ENCODE data around the gene XXYLT1.

- TF ChIP-seq POLR2A (IDR thresholded peaks at IDR 0.05; ENCODE audit: low read depth, low read length) (no peak), POLR2AphosphoS5 (IDR thresholded peaks at IDR 0.05; ENCODE audit: low read depth, low read length) (no peak)
Measured at GRCh38 chr3:195306369-195306768, 35.4 kb upstream of the XXYLT1 start.
